Midbrain (tissue), 1 donor: Measurements from ENCODE around the gene KPNA5.
"Not testable (repeated sequence)": the region's sequence is repeated elsewhere in the genome, so short reads cannot be mapped to it uniquely, and the experiment has no call there.

ENCODE experiments used
- DNase-seq: peaks from one replicate; lab custom pipeline; 2025; lab: John Stamatoyannopoulos, UW

Gene KPNA5

DNA sequence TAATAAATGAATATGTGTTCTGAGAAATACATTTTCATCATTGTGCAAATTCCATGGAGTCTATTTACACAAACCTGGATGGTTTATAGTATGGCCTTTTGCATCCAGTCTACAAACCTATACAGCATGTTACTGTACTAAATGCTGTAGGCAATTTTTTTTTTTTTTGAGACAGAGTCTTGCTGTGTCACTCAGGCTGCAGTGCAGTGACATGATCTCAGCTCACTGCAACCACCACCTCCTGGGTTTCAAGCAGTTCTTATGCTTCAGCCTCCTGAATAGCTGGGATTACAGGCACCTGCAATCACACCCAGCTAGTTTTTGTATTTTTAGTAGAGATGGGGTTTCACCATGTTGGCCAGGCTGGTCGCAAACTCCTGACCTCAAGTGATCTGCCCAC is 22.9 kb downstream of the KPNA5 start:
- DNase-seq = not testable (repeated sequence)

DNA sequence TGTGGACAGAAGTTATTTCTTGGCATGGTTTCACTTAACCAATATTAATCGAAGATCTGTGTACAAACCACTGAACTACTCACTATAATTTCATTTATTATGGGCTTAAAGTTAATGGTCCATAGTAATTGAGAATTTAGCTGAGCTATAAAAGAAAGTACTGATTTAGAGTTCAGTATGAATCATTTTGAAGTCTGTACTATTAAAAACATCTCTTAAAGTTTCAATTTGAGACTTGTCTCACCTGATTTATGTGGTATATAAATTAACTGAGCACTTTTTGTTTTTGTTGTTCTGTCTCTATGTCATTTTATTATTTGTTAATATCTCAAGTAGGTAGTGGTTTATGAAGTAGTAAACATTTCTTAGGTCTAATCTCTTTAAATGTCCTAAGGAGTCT is 24.9 kb downstream of the KPNA5 start:
- DNase-seq = no peak

- DNase-seq = no peak
Measured at GRCh38 chr6:116714296-116714695, 33.3 kb downstream of the KPNA5 start.

- no peak for DNase-seq
Measured at GRCh38 chr6:116714761-116715160, 33.8 kb downstream of the KPNA5 start.

GRCh38 chr6:116726947-116727346 is 45.9 kb downstream of the KPNA5 start:
- DNase-seq = no peak

DNA sequence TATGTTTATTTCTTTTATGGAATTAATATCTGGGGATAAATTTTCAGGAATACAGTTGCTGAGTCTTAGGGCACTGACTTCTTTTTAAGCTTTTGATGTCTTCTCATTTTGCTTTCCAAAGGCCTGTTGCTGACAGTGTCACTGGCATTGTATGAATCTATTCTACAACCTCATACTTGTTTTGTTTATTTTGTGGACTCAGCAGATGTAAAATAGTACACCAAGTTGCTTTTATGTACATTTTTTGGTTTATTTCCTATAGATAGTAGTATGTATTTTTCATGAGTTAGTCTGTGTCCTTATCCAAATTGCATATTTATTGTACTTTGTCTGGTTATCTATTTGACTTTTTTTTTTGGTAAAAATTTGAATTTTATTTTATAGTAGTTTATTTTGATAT is 49.5 kb downstream of the KPNA5 start:
- DNase-seq = no peak

DNA sequence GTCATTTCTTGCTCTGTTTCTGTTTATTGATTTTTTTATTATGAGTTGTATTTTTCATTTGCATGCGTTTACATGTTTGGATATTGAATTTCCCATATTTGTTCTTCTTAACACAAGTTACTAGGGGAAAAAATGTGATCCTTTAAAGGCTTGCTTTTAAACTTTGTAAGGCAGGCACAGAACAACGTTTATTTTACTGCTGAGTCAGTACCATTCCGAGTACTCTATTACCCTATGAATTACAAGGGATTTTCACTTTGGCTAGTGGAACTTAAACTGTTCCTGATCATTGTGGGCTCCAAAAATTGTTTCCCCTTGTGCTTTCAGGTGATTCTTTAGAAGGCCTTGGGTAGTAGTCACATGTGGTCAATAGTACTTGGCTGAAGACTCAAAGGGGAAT is 56.0 kb downstream of the KPNA5 start:
- DNase-seq = no peak

- not testable (repeated sequence) for DNase-seq
Measured at GRCh38 chr6:116740486-116740885, 59.5 kb downstream of the KPNA5 start.

DNA sequence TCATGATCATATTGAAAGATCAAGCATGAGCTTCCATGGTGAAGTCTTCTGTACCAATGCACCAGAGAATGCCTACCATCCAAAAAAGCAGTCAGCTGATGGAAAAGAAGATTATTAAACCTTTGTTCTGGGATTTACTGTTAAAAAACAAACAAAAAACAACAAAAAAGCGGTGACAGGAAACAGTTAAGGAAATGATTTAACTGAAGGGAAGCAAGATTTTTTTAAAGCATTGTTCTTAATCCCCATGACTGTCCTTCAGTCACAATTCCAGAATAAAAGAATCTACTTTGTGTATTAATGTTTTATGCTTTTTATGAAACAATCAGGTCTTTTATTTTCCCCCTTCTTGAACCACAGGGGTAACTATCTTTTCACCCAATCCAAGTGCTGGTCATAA is 60.6 kb downstream of the KPNA5 start:
- DNase-seq = no peak

- no peak for DNase-seq
Measured at GRCh38 chr6:116745176-116745575, 64.2 kb downstream of the KPNA5 start.

DNA sequence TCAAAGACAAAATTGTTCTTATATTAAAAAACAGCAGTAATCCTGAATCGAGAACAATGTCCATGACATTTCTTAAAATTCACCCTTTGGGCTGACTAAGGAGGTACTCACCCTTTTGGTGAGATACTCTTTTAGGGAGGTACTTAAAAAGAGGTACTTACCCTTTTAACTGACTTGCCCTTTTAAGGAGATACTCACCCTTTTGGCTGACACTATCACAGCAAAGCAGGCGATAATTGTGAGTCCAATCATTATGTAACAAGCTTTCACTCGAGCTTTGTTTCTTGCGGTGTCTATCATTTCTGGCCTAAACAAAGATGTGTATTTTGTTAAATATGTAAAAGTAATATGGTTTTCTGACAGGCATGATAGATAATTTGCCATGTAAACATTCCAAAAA is 80.8 kb downstream of the KPNA5 start:
- DNase-seq = no peak

GRCh38 chr6:116762235-116762634 is 81.2 kb downstream of the KPNA5 start:
- no peak for DNase-seq

GRCh38 chr6:116763048-116763447 is 82.0 kb downstream of the KPNA5 start:
- DNase-seq = no peak

GRCh38 chr6:116763906-116764628 is 83.1 kb downstream of the KPNA5 start:
- DNase-seq = no peak

- DNase-seq = no peak
Measured at GRCh38 chr6:116764629-116764960, 83.6 kb downstream of the KPNA5 start.

GRCh38 chr6:116764961-116765841 is 84.2 kb downstream of the KPNA5 start, which contains the start of gene FAM162B:
Gene FAM162B, minus strand, starts transcription at chr6:116765719. Its CDS starts 143 bp downstream, at chr6:116765576.
- no peak for DNase-seq

DNA sequence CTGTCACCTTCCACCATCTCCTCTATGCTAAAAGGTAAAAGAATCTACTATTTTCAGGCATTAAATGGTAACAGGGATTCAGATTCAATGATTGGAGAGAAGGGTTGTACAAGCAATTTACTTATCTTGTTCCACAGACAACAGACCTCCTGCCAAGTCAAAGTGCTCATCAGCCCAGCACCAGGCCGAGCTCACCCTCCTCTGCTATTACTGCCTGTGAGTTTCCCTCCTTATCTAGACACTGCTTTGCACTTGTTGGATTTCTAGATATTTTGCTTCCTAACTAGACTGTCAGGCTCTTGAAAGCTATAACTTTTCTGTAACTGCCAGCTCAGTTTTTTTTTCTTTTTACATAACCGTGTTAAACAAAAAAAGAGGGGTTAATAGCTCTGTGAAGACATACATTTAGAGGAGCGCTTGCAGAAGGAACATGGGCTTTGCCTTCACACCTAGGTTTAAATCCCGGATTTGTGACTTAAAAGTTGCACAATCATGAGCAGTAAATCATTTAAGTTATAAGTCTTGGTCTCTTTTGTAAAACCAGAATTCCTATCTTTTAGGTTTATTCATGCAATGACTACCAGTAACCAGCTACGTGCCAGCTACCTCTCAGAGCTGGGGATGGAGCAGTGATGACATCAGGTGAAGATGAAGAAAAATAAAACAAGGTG is 85.6 kb downstream of the KPNA5 start:
- no peak for DNase-seq

DNA sequence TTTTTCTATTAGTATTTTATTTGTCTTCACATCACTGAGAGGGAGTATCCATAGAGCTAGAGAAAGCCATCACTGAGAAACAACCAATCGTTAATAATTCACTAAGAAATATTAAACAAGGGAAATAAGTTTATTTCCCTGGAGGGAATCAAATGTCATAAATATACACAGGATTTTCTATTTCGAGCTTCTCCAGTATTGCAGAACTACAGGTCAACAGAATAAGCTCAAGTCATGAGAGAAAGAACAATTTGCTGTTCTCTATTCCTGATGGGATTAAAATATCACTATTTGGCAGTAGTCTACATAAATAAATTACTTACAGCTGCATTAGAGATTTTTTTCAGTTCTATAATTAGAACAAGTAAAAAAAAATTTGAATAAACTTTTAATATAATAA is 86.7 kb downstream of the KPNA5 start:
- DNase-seq = no peak

DNA sequence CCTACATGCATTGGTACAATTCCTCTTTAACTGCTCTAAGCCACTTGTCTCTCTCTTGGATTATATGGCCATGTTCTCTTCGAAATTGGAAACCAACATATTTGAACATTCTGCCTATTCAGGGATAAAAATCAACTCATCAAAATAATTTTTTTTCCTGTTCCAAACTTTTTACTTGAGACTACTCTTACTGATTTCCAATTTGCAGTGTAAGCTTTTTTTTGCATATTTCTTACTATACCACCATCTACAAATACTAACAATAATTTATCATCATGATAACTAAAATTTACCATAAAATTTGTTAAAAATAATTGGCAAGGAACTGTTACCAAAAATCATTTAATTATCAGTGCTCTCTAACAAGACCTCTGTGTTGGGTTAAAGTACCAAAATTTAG is 91.4 kb downstream of the KPNA5 start:
- no peak for DNase-seq

DNA sequence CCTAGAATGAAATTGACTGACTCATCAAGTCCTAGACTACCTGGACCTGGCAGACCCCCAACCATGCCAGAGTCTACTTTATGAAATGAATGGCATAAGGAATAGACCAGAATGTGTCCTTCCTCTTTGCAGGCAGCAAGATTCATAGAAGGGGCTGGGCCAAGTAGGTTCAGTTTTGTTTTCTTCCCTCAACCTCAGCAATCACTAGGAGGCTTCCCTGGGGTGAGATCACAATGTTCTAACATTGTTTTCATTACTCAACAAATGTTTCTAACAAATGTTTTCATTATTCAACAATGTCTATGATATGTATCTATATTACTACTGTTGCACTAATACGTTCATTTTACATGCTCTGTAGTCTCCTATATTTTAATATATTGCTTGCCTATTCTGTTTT is 92.9 kb downstream of the KPNA5 start:
- DNase-seq = no peak

DNA sequence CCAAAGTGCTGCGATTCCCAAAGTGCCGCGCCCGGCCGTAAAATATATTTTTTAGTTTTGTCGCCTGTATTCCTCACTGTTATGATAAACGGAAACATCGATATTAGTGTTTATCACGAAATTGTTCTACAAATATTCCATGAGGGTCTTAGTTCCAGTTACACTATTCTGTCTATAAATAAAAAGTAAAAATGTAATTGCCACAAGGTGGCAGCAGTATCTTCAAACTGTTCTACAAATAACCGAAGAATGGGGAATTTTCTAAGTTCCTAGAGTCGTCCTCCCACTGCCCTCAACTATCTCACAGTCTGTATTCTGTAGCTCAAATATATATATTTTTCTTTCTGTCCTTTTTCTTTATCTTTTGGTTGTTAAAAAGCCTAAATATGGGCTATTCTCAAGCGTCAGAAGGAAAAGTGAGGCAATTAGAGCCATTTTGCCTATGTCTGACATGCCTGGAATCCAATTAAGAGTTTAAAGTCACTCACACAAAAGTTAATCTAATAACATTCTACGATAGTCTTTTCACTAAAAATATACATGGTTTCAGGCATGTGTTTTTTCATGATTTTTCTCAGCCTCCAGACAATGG is 98.7 kb downstream of the KPNA5 start:
- DNase-seq = peak; percentile 21

- no peak for DNase-seq
Measured at GRCh38 chr6:116783852-116784251, 102.8 kb downstream of the KPNA5 start.
